ENCODE data around the gene CHST2.

DNA sequence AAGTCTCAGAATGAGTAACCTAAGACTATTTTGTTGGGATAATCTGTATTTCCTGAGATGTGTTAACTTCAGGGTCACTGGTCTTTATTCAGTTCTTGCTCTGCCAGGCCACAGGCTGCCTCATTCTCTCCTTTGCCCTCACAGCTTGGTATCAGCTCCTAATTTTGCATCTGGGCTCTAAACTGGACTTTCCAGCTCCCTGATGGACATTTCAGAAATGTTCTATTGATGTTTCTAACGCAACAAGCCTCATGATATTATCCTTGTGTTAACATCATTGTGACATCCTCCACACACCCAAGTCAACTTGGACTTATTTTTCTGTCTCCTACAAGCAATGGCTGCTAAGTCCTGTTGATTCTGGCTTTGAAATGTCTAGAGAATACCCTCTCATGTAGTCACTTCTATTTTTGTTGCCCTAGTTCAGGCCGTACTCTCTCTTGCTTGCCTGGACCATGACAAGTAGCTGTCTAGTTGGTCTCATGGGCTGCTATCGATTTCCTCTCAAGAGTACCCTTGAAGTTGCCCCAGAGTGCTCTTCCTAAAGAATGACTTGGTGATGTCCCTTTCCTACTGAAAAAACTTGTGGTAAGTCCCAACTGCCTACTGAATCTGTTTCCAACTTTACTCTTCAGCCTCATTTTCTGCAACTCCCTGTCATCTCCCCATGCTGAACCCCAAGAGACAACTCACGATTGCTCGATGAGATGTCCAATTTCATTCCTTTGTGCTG lies 52.7 kb downstream of the CHST2 start:
- TF ChIP-seq POLR2AphosphoS5 (IDR thresholded peaks at IDR 0.05; ENCODE audit: borderline replicate concordance, low read depth, low read length) (no peak), EZH2 (IDR thresholded peaks at IDR 0.05) (no peak), FOXP2 (optimal IDR thresholded peaks at IDR 0.05; ENCODE audit: control extremely low read depth, extremely low read length, insufficient read depth) (no peak)

Data from SK-N-MC (cell line).